ENCODE data around the gene MECR.

MECR gene

DNA sequence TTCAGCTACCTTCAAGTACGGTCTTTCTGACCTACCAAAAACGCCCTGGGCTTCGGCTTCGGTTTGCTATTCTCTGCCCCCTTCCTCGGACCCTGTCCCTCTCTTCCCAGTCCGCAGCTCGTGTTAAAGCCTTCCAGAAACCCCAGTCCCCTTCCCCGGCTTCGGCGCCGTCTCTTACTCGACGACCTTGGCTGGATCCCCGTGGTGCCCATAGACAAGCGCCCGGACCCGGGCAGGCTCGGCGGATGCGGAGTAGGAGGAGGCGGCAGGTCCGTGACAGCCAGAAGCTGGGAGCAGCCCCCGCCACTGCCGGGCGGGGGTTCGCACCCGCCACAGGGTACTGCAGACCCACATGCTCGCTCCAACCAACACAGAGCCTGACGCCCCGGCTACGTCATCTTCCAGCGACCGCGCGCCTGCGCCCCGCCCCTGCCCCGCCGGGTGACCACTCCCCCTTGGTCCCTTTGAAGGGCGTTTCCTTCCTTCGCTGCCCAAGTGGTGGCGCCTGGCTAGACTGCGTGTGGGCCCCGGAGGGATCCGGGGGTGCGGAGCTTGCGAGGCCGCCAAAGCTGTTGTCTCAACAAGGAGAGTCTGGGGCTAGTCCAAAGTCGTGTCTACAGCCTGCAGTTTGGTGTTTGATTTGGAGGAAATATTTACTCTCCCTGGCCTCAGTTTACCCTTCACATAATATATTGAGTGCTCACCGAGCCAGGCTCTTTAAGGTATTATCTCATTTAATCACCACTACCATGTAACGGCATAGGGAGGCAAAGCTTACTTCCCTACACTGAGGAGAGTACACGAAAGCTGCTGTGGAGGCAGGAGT lies at the start of gene MECR:
Gene MECR, minus strand, starts transcription at position 382 of the 826 bp plus-strand sequence. Its CDS starts 28 bp downstream, at position 354.
- FAIRE-seq = no peak

DNA sequence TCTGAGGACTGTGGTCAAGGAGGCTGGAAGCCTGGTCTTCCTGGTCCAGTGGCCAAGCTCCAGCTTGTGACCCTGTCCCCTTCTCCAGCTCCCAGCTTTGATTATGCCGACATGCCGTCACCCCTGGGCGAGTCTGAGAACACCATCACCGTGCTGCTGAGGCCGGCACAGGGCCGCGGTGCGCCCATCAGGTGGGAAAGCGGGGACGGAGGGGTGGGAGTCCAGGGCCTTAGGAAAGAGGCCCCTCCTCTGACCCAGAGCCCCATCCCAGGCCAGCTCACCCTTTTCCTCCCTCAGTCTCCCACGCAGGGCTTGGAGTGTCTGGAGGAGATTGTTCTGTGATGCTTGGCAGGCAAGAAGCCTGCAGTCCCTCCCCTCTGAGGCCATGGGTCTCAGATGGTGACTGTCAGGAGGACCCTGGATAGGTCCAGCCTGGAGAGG lies 49.2 kb upstream of the MECR start:
- no peak for FAIRE-seq

DNA sequence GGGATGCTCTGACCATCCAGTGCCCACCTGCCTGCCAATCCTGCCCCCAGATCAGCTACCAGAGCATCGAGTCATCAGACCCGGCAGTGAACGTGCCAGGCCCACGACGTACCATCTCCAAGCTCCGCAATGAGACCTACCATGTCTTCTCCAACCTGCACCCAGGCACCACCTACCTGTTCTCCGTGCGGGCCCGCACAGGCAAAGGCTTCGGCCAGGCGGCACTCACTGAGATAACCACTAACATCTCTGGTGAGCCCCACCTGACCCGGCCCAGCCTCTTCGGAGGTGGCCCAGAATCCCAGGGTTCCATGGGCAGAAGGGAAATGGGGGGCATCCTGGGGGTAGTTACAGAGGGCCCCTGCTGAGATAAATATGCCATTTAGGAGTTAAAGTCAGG lies 48.7 kb upstream of the MECR start:
- FAIRE-seq = no peak

GRCh38 chr1:29278124-29278523 lies 47.4 kb upstream of the MECR start:
- no peak for FAIRE-seq

DNA sequence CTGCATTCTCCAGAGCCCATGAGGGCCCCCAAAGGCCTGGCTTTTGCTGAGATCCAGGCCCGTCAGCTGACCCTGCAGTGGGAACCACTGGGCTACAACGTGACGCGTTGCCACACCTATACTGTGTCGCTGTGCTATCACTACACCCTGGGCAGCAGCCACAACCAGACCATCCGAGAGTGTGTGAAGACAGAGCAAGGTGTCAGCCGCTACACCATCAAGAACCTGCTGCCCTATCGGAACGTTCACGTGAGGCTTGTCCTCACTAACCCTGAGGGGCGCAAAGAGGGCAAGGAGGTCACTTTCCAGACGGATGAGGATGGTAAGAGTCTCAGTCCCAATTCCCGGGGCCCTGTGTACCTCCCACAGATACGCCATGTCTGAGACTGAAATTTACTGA lies 44.7 kb upstream of the MECR start:
- no peak for FAIRE-seq

DNA sequence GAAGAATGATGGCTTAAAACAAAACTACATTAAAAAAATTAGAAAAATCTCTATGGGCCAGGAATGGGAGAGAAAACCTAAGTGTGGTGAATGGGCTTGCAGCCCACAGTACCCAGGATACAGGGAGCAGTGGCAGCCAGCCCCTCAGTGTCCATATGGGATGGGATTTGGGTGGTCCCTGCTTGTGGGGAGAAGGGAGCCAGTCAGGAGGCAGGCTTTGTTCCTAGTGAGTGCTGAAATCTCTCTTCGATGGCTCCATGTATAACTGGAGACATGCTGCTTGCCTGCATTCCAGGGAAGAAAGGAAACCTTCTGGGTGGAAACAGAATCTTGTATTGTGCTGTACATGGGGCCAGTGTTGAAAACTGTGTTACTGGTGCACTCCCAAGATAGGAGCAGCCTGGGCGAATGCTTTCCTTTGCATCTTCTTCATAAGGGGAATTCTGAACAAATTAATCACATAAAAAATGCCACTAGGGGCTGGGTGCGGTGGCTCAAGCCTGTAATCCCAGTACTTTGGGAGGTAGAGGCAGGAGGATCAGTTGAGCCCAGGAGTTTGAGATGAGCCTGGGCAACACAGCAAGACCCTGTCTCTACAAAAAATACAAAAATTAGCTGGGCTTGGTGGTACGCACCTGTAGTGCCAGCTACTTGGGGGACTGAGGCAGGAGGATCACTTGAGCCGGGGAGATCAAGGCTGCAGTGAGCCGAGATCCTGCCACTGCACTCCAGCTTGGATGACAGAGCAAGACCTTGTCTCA lies 41.6 kb upstream of the MECR start:
- no peak for FAIRE-seq

DNA sequence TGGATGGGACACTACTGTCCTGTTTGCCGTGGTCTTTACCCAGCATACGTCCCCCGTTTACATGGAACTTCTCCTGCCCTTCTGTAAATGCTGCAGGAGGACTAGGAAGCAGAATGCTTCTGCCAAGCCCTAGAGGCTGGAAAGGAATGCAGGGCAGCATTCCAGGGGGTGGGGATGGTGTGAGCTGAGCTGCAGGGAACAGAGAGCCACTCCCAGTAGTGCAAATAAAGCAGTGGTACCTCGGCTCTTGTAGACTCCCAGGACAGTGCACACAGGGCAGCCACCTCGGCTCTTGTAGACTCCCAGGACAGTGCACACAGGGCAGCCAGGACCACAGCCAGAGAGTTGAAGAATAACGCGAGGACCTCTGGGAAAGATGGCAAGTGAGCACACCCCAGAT lies 41.0 kb upstream of the MECR start:
- FAIRE-seq = no peak

- FAIRE-seq = no peak
Observed at GRCh38 chr1:29270929-29271521, 40.3 kb upstream of the MECR start.

GRCh38 chr1:29269382-29269781 lies 38.6 kb upstream of the MECR start:
- FAIRE-seq = no peak

DNA sequence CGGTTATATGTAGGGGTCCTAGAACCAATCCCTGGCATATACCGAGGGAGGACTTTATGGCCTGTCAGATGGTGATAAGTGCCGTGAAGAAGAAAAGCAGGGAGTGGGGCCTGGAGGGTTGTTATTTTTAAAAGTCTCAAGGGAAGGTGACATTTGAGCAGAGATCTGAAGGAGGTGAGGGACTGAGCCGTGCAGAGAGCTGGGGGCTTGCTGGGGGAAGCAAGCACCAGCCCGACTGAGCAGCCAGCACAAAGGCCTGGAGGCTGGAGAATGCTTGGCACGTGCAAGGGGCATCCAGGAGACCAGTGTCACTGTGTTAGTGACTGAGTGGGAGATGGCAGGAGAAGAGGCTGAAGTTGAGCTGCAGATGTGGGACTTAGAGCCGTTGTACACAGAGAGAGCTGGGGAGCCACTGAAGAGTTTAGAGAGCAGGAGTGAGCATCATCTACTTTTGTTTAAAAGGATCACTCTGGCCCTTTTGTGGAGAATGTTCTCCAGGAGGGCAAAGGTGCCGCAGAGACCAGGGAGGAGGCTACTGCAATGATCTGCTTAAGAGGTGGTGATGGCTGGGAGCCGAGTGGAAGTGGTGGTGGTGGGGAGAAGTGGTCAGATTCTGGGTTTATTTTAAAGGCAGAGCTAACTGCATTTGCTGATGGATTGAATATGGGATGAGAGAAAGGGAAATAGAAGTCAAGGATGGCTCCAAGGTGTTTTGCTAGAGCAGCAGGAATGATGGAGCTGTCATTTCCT lies 36.8 kb upstream of the MECR start:
- no peak for FAIRE-seq

- no peak for FAIRE-seq
Observed at GRCh38 chr1:29266912-29267311, 36.2 kb upstream of the MECR start.

DNA sequence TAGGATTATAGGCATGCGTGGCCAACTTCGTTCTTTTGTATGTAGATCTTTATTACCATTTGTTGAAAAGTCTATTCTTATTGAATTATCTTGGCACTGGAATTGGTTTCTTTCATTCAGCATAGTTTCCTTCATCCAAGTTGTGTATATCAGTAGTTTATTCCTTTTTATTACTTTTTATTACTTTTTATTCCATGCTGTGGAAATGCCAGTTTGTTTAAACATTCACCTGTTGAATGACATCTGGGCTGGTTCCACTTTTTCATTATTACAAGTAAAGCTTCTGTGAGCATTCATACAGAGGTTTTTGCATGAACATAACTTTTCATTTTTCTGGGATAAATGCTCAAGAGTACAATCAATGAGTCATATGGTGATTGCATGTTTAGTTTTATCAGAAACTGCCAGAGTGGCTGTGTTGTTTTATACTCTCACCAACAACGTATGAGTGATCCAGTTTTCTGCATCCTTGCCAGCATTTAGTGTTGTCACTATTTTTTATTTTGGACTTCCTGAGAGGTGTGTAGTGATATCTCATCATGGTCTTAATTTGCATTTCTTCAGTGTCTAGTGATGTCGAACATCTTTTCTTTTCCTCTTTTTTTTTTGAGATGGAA lies 34.1 kb upstream of the MECR start:
- no peak for FAIRE-seq

- no peak for FAIRE-seq
Observed at GRCh38 chr1:29260531-29260930, 29.8 kb upstream of the MECR start.

DNA sequence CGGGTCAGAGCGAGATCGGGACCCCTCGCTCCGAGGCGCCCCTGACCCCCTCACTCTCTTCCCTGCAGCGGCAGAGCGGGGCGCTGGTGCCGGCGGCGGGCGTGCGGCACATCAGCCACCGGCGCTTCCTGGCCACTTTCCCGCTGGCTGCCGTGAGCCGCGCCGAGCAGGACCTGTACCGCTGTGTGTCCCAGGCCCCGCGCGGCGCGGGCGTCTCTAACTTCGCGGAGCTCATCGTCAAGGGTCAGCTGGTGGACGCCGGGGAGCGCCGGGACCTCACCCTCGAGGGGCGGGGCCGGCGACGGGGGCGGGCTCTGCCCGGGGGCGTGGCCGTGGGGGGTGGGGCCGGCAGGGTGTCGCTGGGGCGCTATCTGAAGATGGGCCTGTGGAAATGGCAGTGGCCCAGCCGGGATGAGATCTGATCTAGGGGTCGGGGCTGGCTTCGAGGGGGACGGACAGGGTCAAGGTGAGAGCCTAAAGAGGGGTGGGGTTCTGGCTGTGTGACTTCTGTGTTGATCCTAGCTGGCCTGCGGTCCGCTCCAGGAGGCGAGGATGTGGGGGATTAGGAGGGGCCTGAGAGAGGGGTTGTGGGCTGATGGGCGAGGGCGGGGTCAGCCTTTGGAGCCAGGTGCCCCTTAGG lies 29.2 kb upstream of the MECR start:
- no peak for FAIRE-seq

DNA sequence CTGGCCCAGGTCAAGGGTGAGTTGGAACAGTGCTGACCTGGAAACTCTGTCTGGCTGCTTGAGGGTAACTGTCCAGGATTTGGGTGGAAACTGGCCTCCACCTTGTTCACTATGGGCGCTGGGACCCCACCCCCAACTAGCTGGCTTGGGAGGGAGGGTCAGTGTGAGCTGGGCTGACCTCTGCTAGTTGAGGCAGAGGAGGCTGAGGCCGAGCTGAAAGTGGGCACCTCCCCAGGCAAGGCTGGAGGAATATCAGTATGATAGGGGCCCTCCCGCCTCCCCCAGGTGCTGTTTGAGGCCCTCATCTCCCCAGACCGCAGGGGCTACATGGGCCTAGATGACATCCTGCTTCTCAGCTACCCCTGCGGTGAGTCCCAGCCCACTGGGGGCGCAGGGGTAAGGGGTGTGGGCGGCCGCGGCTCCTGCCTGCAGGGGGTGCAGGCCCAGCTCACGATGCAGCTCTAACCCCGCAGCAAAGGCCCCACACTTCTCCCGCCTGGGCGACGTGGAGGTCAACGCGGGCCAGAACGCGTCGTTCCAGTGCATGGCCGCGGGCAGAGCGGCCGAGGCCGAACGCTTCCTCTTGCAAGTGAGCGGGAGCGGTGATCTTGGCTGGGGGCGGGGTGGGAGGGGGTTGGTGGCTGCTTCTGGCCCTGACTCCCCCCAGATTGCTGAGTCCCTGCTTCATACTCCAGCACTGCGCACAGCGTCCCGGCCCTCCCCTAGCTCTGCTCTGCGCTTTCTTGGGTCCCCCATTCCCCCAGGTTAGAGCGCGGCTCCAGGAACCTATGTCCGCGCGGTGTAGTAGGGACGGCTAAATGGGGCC lies 28.5 kb upstream of the MECR start:
- FAIRE-seq = no peak

GRCh38 chr1:29258189-29258975 lies 27.6 kb upstream of the MECR start:
- FAIRE-seq = no peak

DNA sequence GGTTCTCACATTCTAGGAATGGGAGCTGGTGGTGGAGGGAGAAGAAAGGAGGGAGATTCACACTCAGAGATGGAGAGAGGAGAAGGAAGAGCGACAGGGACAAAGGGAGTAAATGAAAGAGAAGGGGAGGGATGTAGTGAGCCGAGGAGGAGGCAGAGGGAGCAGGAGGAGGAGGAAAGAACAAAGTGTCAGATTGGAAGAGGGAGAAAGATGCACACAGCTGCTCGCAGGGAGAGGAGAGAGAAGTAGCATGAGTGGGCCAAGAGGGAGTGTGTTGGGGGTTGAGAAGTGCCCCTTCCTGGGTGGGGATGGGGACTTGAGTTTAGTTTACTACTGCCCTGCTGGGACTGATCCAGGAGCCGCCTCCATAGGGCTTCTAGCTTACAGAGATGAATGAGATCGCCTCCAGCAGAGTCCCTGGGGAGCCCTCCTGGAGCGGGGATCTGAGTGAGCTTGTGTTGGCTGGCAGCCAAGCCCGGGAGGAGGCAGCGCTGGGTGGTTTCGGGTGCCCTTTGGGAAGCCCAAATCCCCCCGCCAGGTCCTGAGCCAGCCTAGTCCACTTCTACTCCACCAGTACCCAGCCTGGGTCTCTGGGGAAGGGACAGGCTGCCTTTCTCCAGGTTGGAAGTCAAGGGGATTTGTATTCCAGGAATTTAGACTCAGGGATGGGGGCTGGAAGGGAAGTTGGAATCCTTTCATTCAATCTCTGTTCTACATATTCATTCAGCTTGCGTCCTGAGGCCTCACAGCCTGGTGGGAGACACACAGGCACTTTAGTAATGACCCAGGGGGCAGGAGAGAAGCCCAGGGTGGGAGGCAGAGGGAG lies 26.5 kb upstream of the MECR start:
- no peak for FAIRE-seq

DNA sequence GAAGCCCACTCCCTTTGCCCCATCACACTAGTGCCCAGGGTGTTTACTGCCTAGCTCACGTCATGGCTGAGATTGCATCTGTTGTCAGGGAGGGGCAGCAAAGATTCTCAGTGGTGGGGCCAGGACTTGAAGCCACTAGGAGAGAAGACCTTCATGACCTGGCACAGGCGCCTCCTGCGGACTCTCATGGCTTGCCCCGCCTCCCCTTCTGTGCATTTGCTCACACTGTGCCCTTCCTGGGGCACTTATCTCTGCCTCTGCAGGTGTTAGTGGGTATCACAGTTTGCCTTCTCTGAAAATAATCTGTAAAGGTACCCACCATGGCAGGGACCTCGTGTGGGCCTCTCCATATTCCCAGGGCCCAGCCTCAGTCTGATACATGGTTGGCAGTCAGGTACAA lies 25.7 kb upstream of the MECR start:
- no peak for FAIRE-seq

DNA sequence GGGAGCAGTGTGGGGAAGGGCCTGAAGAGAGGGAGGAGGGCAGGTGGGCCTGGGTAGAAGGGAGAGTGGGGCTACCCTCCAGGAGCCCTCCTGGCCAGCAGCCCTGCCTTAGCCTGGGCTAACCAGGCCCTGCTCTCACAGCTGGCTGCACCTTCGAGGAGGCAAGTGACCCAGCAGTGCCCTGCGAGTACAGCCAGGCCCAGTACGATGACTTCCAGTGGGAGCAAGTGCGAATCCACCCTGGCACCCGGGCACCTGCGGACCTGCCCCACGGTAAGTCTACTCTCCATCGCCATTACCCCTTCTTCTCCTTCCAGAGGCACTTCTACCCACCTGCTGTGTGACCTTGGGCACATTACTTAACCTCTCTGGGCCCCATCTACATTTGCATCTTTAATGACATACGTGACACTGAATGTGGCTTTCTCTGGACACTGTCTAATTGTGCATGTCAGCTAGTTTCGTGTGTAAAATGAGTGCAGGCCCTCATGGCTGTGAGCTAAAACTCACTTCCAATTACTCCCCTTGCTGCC lies 24.5 kb upstream of the MECR start:
- FAIRE-seq = no peak

All from A204.1 (cell line).